Fibroblast of lung (primary cell): ENCODE measurements around the gene SNRPA.

Experiments used
- CTCF ChIP-seq, 2 donors: IDR thresholded peaks in 1 of 2; conservative IDR thresholded peaks in 1 of 2; 1 replicate in 1 of 2; 2 replicates in 1 of 2; pipeline ENCODE4 v1.5.1; 2011 to 2012; ENCODE audit warnings: low read length in 2 of 2, control low read depth in 1 of 2, inconsistent platforms in 1 of 2, low read depth in 1 of 2, mild to moderate bottlenecking in 1 of 2
- EZH2 ChIP-seq: IDR thresholded peaks from 2 replicates; pipeline ENCODE4 v1.5.1; 2012; ENCODE audit warnings: low read length, control low read depth, mild to moderate bottlenecking; ENCODE audit errors: missing control alignments

GRCh38 chr19:40808021-40808325 is 57.0 kb downstream of the SNRPA start:
- no peak for TF ChIP-seq CTCF (conservative IDR thresholded peaks at IDR 0.05 in 1 of 2, IDR thresholded peaks at IDR 0.05 in 1 of 2; ENCODE audit: low read depth in 1 of 2, low read length in 2 of 2)
- TF ChIP-seq EZH2: no peak
